ENCODE data around the gene SLC49A3. TPM values are rescaled to one million over a fixed set of nuclear protein-coding genes. Genes with fewer than 3 reads are reported as not detected.

Gene SLC49A3
- polyA plus RNA-seq, 3 donors = 9.5 to 29.8 (median 11.1) TPM

GRCh38 chr4:687048-687970 lies 1.6 kb downstream of the SLC49A3 start:
- Mint-ChIP-seq H3K27me3 (ENCODE audit: low read depth in 3 of 3) (peaks cover 0 to 4% (median 3%) of the 10 kb centered on the region in 3 donors), H3K27ac (peak overlapping the region; percentile 98 to 100 (median 100)), H3K4me3 (peak overlapping the region; percentile 80 to 93), H3K9me3 (peaks cover 0 to 2% (median 0%) of the 10 kb centered on the region in 7 donors), H3K36me3 (peaks cover 12 to 22% of the 10 kb centered on the region in 2 donors), H3K4me1 (peaks cover 50% of the 10 kb centered on the region)
- no peaks in the 10 kb centered on the region for H3K27me3 ChIP-seq (ENCODE audit: control insufficient read depth in 2 of 2, insufficient read depth in 2 of 2, low read length in 2 of 2)
- peaks cover 50 to 58% of the 10 kb centered on the region in 2 donors for H3K4me1 ChIP-seq (ENCODE audit: control insufficient read depth in 1 of 2, insufficient read depth in 2 of 2, low read length in 2 of 2)
- 45% methylated on average over 32 of the region's 38 CpGs for WGBS (ENCODE audit: insufficient coverage)
- peak overlapping the region; percentile 64 for H2AFZ ChIP-seq (ENCODE audit: insufficient read depth, low read depth, low read length, poor library complexity, severe bottlenecking)
- peak overlapping the region; percentile 54 to 82 (median 73) for H3K4me3 ChIP-seq (replicated peaks in 1 of 3; ENCODE audit: low read depth in 2 of 3, low read length in 3 of 3)
- peak overlapping the region; percentile 99 for H3K27ac ChIP-seq (ENCODE audit: low read depth in 1 of 2, low read length in 2 of 2)
- no peak for TF ChIP-seq CTCF (IDR thresholded peaks at IDR 0.05)
- peak overlapping the region; percentile 87 for H3K9ac ChIP-seq (ENCODE audit: insufficient read depth, low read length, poor library complexity, severe bottlenecking)
- no peaks in the 10 kb centered on the region for H3K9me3 ChIP-seq (replicated peaks in 1 of 2; ENCODE audit: control insufficient read depth in 1 of 2, insufficient read depth in 1 of 2, low read length in 2 of 2)
- intact Hi-C loops (cut with micrococcal nuclease) = loop anchor here in 1 of 2 donors (5.0 to 10.0 kb wide), 2 partner anchors 353 to 895 kb away; partner anchors contain the start of gene ZNF141
- peaks cover 35% of the 10 kb centered on the region for H3K79me2 ChIP-seq (ENCODE audit: insufficient read depth, low read length)
- peak; percentile 96 to 97 (median 96) for DNase-seq
- peaks cover 4 to 18% of the 10 kb centered on the region in 2 donors for H3K36me3 ChIP-seq (replicated peaks in 1 of 2; ENCODE audit: control insufficient read depth in 1 of 2, insufficient read depth in 2 of 2, low read length in 2 of 2)
- H3K4me2 ChIP-seq (replicated peaks; ENCODE audit: extremely low read depth, low read length, poor library complexity, severe bottlenecking) = peak overlapping the region; percentile 86
- peaks cover 35% of the 10 kb centered on the region for H4K20me1 ChIP-seq (ENCODE audit: insufficient read depth, low read length)

- Histone ChIP-seq H3K4me1 (ENCODE audit: control insufficient read depth in 1 of 2, insufficient read depth in 2 of 2, low read length in 2 of 2) (peaks cover 50 to 58% of the 10 kb centered on the region in 2 donors), H3K4me2 (replicated peaks; ENCODE audit: extremely low read depth, low read length, poor library complexity, severe bottlenecking) (peak overlapping the region; percentile 86), H3K79me2 (ENCODE audit: insufficient read depth, low read length) (peaks cover 35% of the 10 kb centered on the region), H2AFZ (ENCODE audit: insufficient read depth, low read depth, low read length, poor library complexity, severe bottlenecking) (no peak overlapping the region), H3K36me3 (replicated peaks in 1 of 2; ENCODE audit: control insufficient read depth in 1 of 2, insufficient read depth in 2 of 2, low read length in 2 of 2) (peaks cover 4 to 18% of the 10 kb centered on the region in 2 donors), H3K9ac (ENCODE audit: insufficient read depth, low read length, poor library complexity, severe bottlenecking) (peak overlapping the region; percentile 87), H3K4me3 (replicated peaks in 1 of 3; ENCODE audit: low read depth in 2 of 3, low read length in 3 of 3) (peak overlapping the region in 1 of 3 experiments; percentile 82), H4K20me1 (ENCODE audit: insufficient read depth, low read length) (peaks cover 41% of the 10 kb centered on the region), H3K9me3 (replicated peaks in 1 of 2; ENCODE audit: control insufficient read depth in 1 of 2, insufficient read depth in 1 of 2, low read length in 2 of 2) (no peaks in the 10 kb centered on the region), H3K27ac (ENCODE audit: low read depth in 1 of 2, low read length in 2 of 2) (peak overlapping the region; percentile 99), H3K27me3 (ENCODE audit: control insufficient read depth in 2 of 2, insufficient read depth in 2 of 2, low read length in 2 of 2) (no peaks in the 10 kb centered on the region)
- H3K4me3 Mint-ChIP-seq = no peak overlapping the region
- H3K27ac Mint-ChIP-seq = peak overlapping the region; percentile 98 to 100 (median 100)
- H3K4me1 Mint-ChIP-seq = peaks cover 50% of the 10 kb centered on the region
- H3K36me3 Mint-ChIP-seq = peaks cover 12 to 23% of the 10 kb centered on the region in 2 donors
- 96% methylated on average over 29 of the region's 31 CpGs for WGBS (ENCODE audit: insufficient coverage)
- peaks cover 0 to 2% (median 0%) of the 10 kb centered on the region in 7 donors for H3K9me3 Mint-ChIP-seq
- TF ChIP-seq CTCF (IDR thresholded peaks at IDR 0.05) = no peak
- intact Hi-C loops (cut with micrococcal nuclease) = loop anchor here in 1 of 2 donors (5.0 to 10.0 kb wide), 2 partner anchors 352 to 896 kb away; partner anchors contain the start of gene ZNF141
- no peaks in the 10 kb centered on the region for H3K27me3 Mint-ChIP-seq (ENCODE audit: low read depth in 3 of 3)
- DNase-seq = no peak
Measured at GRCh38 chr4:686413-687040, 2.4 kb downstream of the SLC49A3 start.
